C4-2B (cell line): ENCODE data around the gene RPL12.

ENCODE experiments used
- CTCF ChIP-seq: fragments of 450-650 bp; conservative IDR thresholded peaks from 2 replicates; pipeline ENCODE4 v1.5.1; 2017; ENCODE audit warnings: mild to moderate bottlenecking
- ZFX ChIP-seq: fragments of 450-650 bp; IDR thresholded peaks from 2 replicates; pipeline ENCODE4 v1.6.1; 2017

- TF ChIP-seq CTCF (no peak), ZFX (no peak)
Measured at GRCh38 chr9:127417131-127418036, 33.8 kb downstream of the RPL12 start.
